HUES6 (cell line): ENCODE measurements around the gene RNH1.
A peak's percentile ranks its signal among the peaks of the same experiment; 100 is the strongest.
"Not testable (repeated sequence)": the region's sequence is repeated elsewhere in the genome, so short reads cannot be mapped to it uniquely, and the experiment has no call there.

ENCODE experiments used
- H3K27ac ChIP-seq: 2 replicates; pipeline ENCODE4 v1.7.0; 2013; ENCODE audit warnings: low read depth, mild to moderate bottlenecking, low read length, inconsistent platforms
- H3K27me3 ChIP-seq: 2 replicates; pipeline ENCODE4 v1.6.1; 2013; ENCODE audit warnings: low read length; ENCODE audit not compliant: control insufficient read depth, insufficient read depth
- H3K36me3 ChIP-seq: 2 replicates; pipeline ENCODE4 v1.6.1; 2013; ENCODE audit warnings: low read length; ENCODE audit not compliant: control insufficient read depth, insufficient read depth
- H3K4me1 ChIP-seq: 2 replicates; pipeline ENCODE4 v1.6.1; 2013; ENCODE audit warnings: low read length; ENCODE audit not compliant: control insufficient read depth, insufficient read depth
- H3K4me3 ChIP-seq: 2 replicates; pipeline ENCODE4 v1.5.1; 2013; ENCODE audit warnings: low read depth, low read length
- H3K9ac ChIP-seq: one replicate; pipeline ENCODE4 v1.6.1; 2013; ENCODE audit warnings: mild to moderate bottlenecking, low read length
- H3K9me3 ChIP-seq: 2 replicates; pipeline ENCODE4 v1.6.1; 2013; ENCODE audit warnings: low read depth, low read length; ENCODE audit not compliant: control insufficient read depth, insufficient read depth

RNH1 gene

GRCh38 chr11:529728-530411 lies 22.8 kb upstream of the RNH1 start:
- Histone ChIP-seq H3K4me1 (peaks cover 3% of the 10 kb centered on the region; the same call in 1 of the 2 replicates), H3K4me3 (no peak overlapping the region), H3K36me3 (peaks cover 27% of the 10 kb centered on the region), H3K9ac (no peak overlapping the region), H3K27ac (no peak overlapping the region), H3K9me3 (no peaks in the 10 kb centered on the region), H3K27me3 (no peaks in the 10 kb centered on the region)

- Histone ChIP-seq H3K4me1 (no peaks in the 10 kb centered on the region), H3K9ac (no peak overlapping the region), H3K27me3 (no peaks in the 10 kb centered on the region)
Observed at GRCh38 chr11:528815-529727, 22.0 kb upstream of the RNH1 start.

GRCh38 chr11:528166-528814 lies 21.2 kb upstream of the RNH1 start:
- Histone ChIP-seq H3K4me3 (no peak overlapping the region), H3K27ac (no peak overlapping the region), H3K9me3 (no peaks in the 10 kb centered on the region), H3K27me3 (no peaks in the 10 kb centered on the region), H3K9ac (no peak overlapping the region), H3K4me1 (no peaks in the 10 kb centered on the region), H3K36me3 (peaks cover 19% of the 10 kb centered on the region)

More at GRCh38 chr11:528815-529727, 22.0 kb upstream of the RNH1 start:
- H3K9me3 ChIP-seq: no peaks in the 10 kb centered on the region
- no peak overlapping the region for H3K27ac ChIP-seq
- H3K4me3 ChIP-seq: no peak overlapping the region
- peaks cover 27% of the 10 kb centered on the region for H3K36me3 ChIP-seq

GRCh38 chr11:526192-526591 lies 19.1 kb upstream of the RNH1 start:
- Histone ChIP-seq H3K9ac (no peak overlapping the region), H3K27ac (no peak overlapping the region), H3K4me3 (no peak overlapping the region), H3K9me3 (no peaks in the 10 kb centered on the region), H3K27me3 (no peaks in the 10 kb centered on the region), H3K36me3 (no peaks in the 10 kb centered on the region), H3K4me1 (no peaks in the 10 kb centered on the region)

- Histone ChIP-seq H3K36me3 (no peaks in the 10 kb centered on the region), H3K9me3 (peaks cover 17% of the 10 kb centered on the region), H3K27me3 (no peaks in the 10 kb centered on the region), H3K4me3 (no peak overlapping the region), H3K4me1 (no peaks in the 10 kb centered on the region), H3K27ac (no peak overlapping the region), H3K9ac (no peak overlapping the region)
Observed at GRCh38 chr11:521177-521688, 14.2 kb upstream of the RNH1 start.

GRCh38 chr11:520428-521176 lies 13.6 kb upstream of the RNH1 start:
- Histone ChIP-seq H3K4me1 (no peaks in the 10 kb centered on the region), H3K27ac (no peak overlapping the region), H3K36me3 (no peaks in the 10 kb centered on the region), H3K27me3 (no peaks in the 10 kb centered on the region), H3K9me3 (peaks cover 21% of the 10 kb centered on the region), H3K4me3 (no peak overlapping the region), H3K9ac (no peak overlapping the region)

GRCh38 chr11:518463-519202 lies 11.6 kb upstream of the RNH1 start:
- Histone ChIP-seq H3K4me3 (peak overlapping the region; percentile 31; the same call in 1 of the 2 replicates), H3K27ac (no peak overlapping the region), H3K4me1 (no peaks in the 10 kb centered on the region), H3K9ac (no peak overlapping the region), H3K27me3 (no peaks in the 10 kb centered on the region), H3K9me3 (peaks cover 26% of the 10 kb centered on the region), H3K36me3 (no peaks in the 10 kb centered on the region; the same call in 1 of the 2 replicates)

- not testable (repeated sequence) for H3K27ac ChIP-seq, H3K4me3 ChIP-seq, H3K4me1 ChIP-seq, H3K9ac ChIP-seq, H3K27me3 ChIP-seq, H3K36me3 ChIP-seq
- H3K9me3 ChIP-seq: peaks cover 26% of the 10 kb centered on the region
Observed at GRCh38 chr11:516918-517685, 10.1 kb upstream of the RNH1 start.

GRCh38 chr11:516400-516799 lies 9.4 kb upstream of the RNH1 start:
- H3K36me3 ChIP-seq: no peaks in the 10 kb centered on the region; the same call in 1 of the 2 replicates
- H3K9ac ChIP-seq: no peak overlapping the region
- no peak overlapping the region for H3K27ac ChIP-seq
- H3K9me3 ChIP-seq: peaks cover 26% of the 10 kb centered on the region
- H3K27me3 ChIP-seq: no peaks in the 10 kb centered on the region
- H3K4me3 ChIP-seq: no peak overlapping the region
- H3K4me1 ChIP-seq: no peaks in the 10 kb centered on the region
